DOHH2 (cell line): Measurements from ENCODE around the gene CCNB3.

Experiments
- H3F3A ChIP-seq: fragments of 200-600 bp; sonication (generic), shearing (Covaris generic); 2 replicates; pipeline ENCODE4 v1.6.0; 2016; ENCODE audit warnings: antibody characterized with exemption, mild to moderate bottlenecking; ENCODE audit not compliant: control insufficient read depth, insufficient read depth
- H3K27ac ChIP-seq: fragments of 200-600 bp; sonication (generic); 2 replicates; pipeline ENCODE4 v1.5.1; 2014; ENCODE audit warnings: low read depth, mild to moderate bottlenecking, low read length, moderate library complexity
- H3K27me3 ChIP-seq: fragments of 200-600 bp; sonication (generic); 2 replicates; pipeline ENCODE4 v1.6.1; 2014; ENCODE audit warnings: mild to moderate bottlenecking, low read length, mixed read lengths; ENCODE audit not compliant: control insufficient read depth
- H3K36me3 ChIP-seq: fragments of 200-600 bp; sonication (generic); 2 replicates; pipeline ENCODE4 v1.6.1; 2014; ENCODE audit warnings: mild to moderate bottlenecking, low read length, moderate library complexity, mixed read lengths; ENCODE audit not compliant: control insufficient read depth
- H3K4me1 ChIP-seq: fragments of 200-600 bp; sonication (generic); 2 replicates; pipeline ENCODE4 v1.6.1; 2014; ENCODE audit warnings: mild to moderate bottlenecking, low read length, mixed read lengths; ENCODE audit not compliant: control insufficient read depth
- H3K4me2 ChIP-seq: fragments of 200-600 bp; sonication (generic); 2 replicates; pipeline ENCODE4 v1.6.0; 2014; ENCODE audit warnings: mild to moderate bottlenecking, low read length, moderate library complexity
- H3K4me3 ChIP-seq: fragments of 200-600 bp; sonication (generic); 2 replicates; pipeline ENCODE4 v1.5.1; 2014; ENCODE audit warnings: mild to moderate bottlenecking, low read length, mixed read lengths
- H3K79me2 ChIP-seq: fragments of 200-600 bp; sonication (generic); 2 replicates; pipeline ENCODE4 v1.6.1; 2014; ENCODE audit warnings: mild to moderate bottlenecking, low read length, mixed read lengths; ENCODE audit not compliant: control insufficient read depth
- H3K9me2 ChIP-seq: fragments of 200-600 bp; sonication (generic); replicated peaks from 2 replicates; pipeline ENCODE4 v1.6.1; 2014; ENCODE audit warnings: mild to moderate bottlenecking, low read length, mixed read lengths; ENCODE audit not compliant: control insufficient read depth
- H3K9me3 ChIP-seq: fragments of 200-600 bp; sonication (generic); 2 replicates; pipeline ENCODE4 v1.6.1; 2014; ENCODE audit warnings: antibody characterized with exemption, low read length, mixed read lengths; ENCODE audit not compliant: control insufficient read depth, insufficient read depth
- H4K20me1 ChIP-seq: fragments of 200-600 bp; sonication (generic); 2 replicates; pipeline ENCODE4 v1.6.0; 2014; ENCODE audit warnings: low read depth, mild to moderate bottlenecking, antibody characterized with exemption, low read length, moderate library complexity; ENCODE audit not compliant: control insufficient read depth, insufficient read depth
- EZH2phosphoT487 ChIP-seq: fragments of 200-600 bp; sonication (generic); IDR thresholded peaks from 2 replicates; pipeline ENCODE4 v1.6.1; 2017; ENCODE audit warnings: borderline replicate concordance, mild to moderate bottlenecking, antibody characterized with exemption, low read length, moderate library complexity, mixed read lengths
- TF ChIP-seq, protein P1 (sequence below): fragments of 200-600 bp; sonication (generic); IDR thresholded peaks from one replicate; pipeline ENCODE4 v1.5.1; 2014; ENCODE audit warnings: antibody characterized with exemption, mild to moderate bottlenecking, low read depth, low read length; ENCODE audit not compliant: poor library complexity, severe bottlenecking

Gene CCNB3

GRCh38 chrX:50169717-50170116, 34.8 kb upstream of the CCNB3 start:
- no peak overlapping the region for H3K27ac ChIP-seq
- no peaks in the 10 kb centered on the region for H3K36me3 ChIP-seq
- no peaks in the 10 kb centered on the region for H3K79me2 ChIP-seq
- H3K4me3 ChIP-seq, result no peak overlapping the region
- H3K4me2 ChIP-seq, result no peak overlapping the region
- H3K9me2 ChIP-seq, result no peaks in the 10 kb centered on the region
- TF ChIP-seq EZH2phosphoT487, result no peak
- TF ChIP-seq, protein P1, sequence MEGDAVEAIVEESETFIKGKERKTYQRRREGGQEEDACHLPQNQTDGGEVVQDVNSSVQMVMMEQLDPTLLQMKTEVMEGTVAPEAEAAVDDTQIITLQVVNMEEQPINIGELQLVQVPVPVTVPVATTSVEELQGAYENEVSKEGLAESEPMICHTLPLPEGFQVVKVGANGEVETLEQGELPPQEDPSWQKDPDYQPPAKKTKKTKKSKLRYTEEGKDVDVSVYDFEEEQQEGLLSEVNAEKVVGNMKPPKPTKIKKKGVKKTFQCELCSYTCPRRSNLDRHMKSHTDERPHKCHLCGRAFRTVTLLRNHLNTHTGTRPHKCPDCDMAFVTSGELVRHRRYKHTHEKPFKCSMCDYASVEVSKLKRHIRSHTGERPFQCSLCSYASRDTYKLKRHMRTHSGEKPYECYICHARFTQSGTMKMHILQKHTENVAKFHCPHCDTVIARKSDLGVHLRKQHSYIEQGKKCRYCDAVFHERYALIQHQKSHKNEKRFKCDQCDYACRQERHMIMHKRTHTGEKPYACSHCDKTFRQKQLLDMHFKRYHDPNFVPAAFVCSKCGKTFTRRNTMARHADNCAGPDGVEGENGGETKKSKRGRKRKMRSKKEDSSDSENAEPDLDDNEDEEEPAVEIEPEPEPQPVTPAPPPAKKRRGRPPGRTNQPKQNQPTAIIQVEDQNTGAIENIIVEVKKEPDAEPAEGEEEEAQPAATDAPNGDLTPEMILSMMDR, result no peak
- H3K9me3 ChIP-seq, result no peaks in the 10 kb centered on the region
- no peaks in the 10 kb centered on the region for H3F3A ChIP-seq
- H4K20me1 ChIP-seq, result no peaks in the 10 kb centered on the region
- no peaks in the 10 kb centered on the region for H3K27me3 ChIP-seq
- H3K4me1 ChIP-seq, result no peaks in the 10 kb centered on the region

GRCh38 chrX:50180073-50180940, 24.3 kb upstream of the CCNB3 start:
- Histone ChIP-seq H3F3A (no peaks in the 10 kb centered on the region), H3K4me1 (no peaks in the 10 kb centered on the region), H3K27ac (no peak overlapping the region), H3K9me2 (no peaks in the 10 kb centered on the region), H3K36me3 (no peaks in the 10 kb centered on the region), H3K27me3 (no peaks in the 10 kb centered on the region), H3K9me3 (no peaks in the 10 kb centered on the region), H4K20me1 (no peaks in the 10 kb centered on the region), H3K4me2 (no peak overlapping the region), H3K79me2 (no peaks in the 10 kb centered on the region), H3K4me3 (no peak overlapping the region)
- TF ChIP-seq EZH2phosphoT487, result no peak
- TF ChIP-seq, protein P1, result no peak

DNA sequence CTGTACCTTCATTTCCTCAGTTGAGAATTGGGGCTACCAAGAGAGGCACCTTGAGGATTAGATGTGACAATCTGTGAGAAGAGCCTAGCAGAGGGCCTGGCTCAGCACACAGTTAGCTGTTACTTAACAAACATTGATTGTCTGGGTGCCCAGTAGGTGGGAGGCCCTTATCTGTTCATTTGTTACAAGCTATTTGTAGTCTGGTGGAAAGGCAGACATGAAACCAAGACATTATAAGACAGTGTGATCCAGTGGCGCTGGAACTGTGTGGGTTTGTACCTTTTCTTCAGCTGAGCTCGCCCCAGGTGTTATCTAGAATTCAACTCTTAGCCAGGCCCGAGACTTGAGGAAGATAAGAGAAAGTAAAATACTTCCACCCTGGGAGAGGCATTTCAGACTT, 20.7 kb upstream of the CCNB3 start:
- H3K27ac ChIP-seq, result no peak overlapping the region
- H3F3A ChIP-seq, result no peaks in the 10 kb centered on the region
- H3K36me3 ChIP-seq, result no peaks in the 10 kb centered on the region
- no peaks in the 10 kb centered on the region for H3K79me2 ChIP-seq
- H3K9me3 ChIP-seq, result no peaks in the 10 kb centered on the region
- TF ChIP-seq EZH2phosphoT487, result no peak
- H3K27me3 ChIP-seq, result no peaks in the 10 kb centered on the region
- no peaks in the 10 kb centered on the region for H4K20me1 ChIP-seq
- H3K4me1 ChIP-seq, result no peaks in the 10 kb centered on the region
- H3K4me2 ChIP-seq, result no peak overlapping the region
- H3K9me2 ChIP-seq, result no peaks in the 10 kb centered on the region
- H3K4me3 ChIP-seq, result no peak overlapping the region

- Histone ChIP-seq H3K9me2 (no peaks in the 10 kb centered on the region), H3K4me3 (no peak overlapping the region), H3K4me2 (no peak overlapping the region), H3K36me3 (no peaks in the 10 kb centered on the region), H4K20me1 (no peaks in the 10 kb centered on the region), H3K4me1 (no peaks in the 10 kb centered on the region), H3F3A (no peaks in the 10 kb centered on the region), H3K9me3 (no peaks in the 10 kb centered on the region), H3K27me3 (no peaks in the 10 kb centered on the region), H3K27ac (no peak overlapping the region), H3K79me2 (no peaks in the 10 kb centered on the region)
- TF ChIP-seq EZH2phosphoT487, result no peak
- TF ChIP-seq, protein P1, result no peak
Observed at GRCh38 chrX:50188859-50189600, 15.5 kb upstream of the CCNB3 start.
